ENCODE data around the gene MEF2D. TPM values are rescaled to one million over a fixed set of nuclear protein-coding genes. Genes with fewer than 3 reads are reported as not detected.

The MEF2D gene
- total RNA-seq, 3 donors from 2014 or later: 56.8 to 103 (median 61.9) TPM

DNA sequence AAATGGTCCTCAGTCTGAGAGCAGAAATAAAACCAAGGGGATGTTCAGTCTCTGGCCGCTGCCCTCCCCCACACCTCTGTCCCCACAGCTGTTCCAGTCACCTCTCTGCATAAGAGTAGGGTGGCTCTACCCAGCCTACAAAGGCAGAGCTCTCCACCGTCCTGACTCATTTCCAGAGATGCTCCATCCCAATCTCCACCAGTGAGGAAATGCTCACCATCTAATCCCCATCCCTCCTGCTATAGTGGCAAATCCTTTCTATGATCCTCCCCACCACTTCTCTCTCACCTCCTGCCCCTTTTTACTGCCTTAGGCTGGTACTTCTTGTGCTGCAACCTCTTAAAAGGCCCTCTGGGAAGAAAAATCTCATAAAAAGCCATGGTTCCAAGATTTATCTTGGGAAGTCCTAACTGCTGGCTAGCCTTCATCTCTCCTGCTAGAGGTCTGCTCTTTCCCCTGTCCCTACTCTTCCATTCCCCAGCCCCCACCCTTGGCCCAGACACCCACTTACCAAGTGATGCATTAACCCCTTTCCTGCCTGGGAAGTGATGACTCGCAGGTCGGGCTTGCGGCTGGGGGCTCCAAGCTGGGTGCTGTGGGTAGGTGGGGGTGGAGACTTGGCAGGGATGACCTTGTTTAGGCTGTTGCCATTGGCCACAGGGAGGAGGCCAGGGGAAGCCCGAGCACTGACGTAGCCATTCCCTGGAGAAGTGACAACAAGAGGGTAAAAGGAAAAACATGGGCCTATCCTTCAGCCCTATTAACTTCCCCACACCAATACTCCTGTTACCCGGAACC is 23.9 kb downstream of the MEF2D start:
- ATAC-seq (no peak), DNase-seq (no peak)
- TF ChIP-seq, protein P1, sequence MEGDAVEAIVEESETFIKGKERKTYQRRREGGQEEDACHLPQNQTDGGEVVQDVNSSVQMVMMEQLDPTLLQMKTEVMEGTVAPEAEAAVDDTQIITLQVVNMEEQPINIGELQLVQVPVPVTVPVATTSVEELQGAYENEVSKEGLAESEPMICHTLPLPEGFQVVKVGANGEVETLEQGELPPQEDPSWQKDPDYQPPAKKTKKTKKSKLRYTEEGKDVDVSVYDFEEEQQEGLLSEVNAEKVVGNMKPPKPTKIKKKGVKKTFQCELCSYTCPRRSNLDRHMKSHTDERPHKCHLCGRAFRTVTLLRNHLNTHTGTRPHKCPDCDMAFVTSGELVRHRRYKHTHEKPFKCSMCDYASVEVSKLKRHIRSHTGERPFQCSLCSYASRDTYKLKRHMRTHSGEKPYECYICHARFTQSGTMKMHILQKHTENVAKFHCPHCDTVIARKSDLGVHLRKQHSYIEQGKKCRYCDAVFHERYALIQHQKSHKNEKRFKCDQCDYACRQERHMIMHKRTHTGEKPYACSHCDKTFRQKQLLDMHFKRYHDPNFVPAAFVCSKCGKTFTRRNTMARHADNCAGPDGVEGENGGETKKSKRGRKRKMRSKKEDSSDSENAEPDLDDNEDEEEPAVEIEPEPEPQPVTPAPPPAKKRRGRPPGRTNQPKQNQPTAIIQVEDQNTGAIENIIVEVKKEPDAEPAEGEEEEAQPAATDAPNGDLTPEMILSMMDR (IDR thresholded peaks at IDR 0.05): no peak
- Histone ChIP-seq H3K9me3 (no peaks in the 10 kb centered on the region), H3K4me1 (ENCODE audit: low read depth) (peaks cover 7% of the 10 kb centered on the region), H3K36me3 (ENCODE audit: low read depth) (peaks cover 23% of the 10 kb centered on the region), H3K4me3 (no peak overlapping the region)
- intact Hi-C loops (cut with DNase I, micrococcal nuclease): no loop called here

GRCh38 chr1:156475568-156476500 is 24.7 kb downstream of the MEF2D start:
- intact Hi-C loops (cut with DNase I, micrococcal nuclease): no loop called here
- H3K9me3 ChIP-seq: no peaks in the 10 kb centered on the region
- DNase-seq: peak; percentile 65 to 81 (median 73)
- H3K36me3 ChIP-seq (ENCODE audit: low read depth): peaks cover 22% of the 10 kb centered on the region
- H3K4me3 ChIP-seq: no peak overlapping the region
- peaks cover 11% of the 10 kb centered on the region for H3K4me1 ChIP-seq (ENCODE audit: low read depth)
- ATAC-seq: peak; percentile 13
- TF ChIP-seq, protein P1 (IDR thresholded peaks at IDR 0.05): no peak

GRCh38 chr1:156474966-156475365 is 25.6 kb downstream of the MEF2D start:
- Histone ChIP-seq H3K4me1 (ENCODE audit: low read depth) (peaks cover 18% of the 10 kb centered on the region), H3K36me3 (ENCODE audit: low read depth) (peaks cover 18% of the 10 kb centered on the region), H3K4me3 (no peak overlapping the region), H3K9me3 (no peaks in the 10 kb centered on the region)
- no peak for ATAC-seq
- intact Hi-C loops (cut with DNase I, micrococcal nuclease): no loop called here
- peak in 1 of 3 donors; percentile 23 for DNase-seq
- TF ChIP-seq, protein P1 (IDR thresholded peaks at IDR 0.05): no peak

GRCh38 chr1:156471496-156472490 is 28.8 kb downstream of the MEF2D start:
- Histone ChIP-seq H3K4me1 (ENCODE audit: low read depth) (peaks cover 24% of the 10 kb centered on the region), H3K9me3 (no peaks in the 10 kb centered on the region), H3K36me3 (ENCODE audit: low read depth) (peaks cover 22% of the 10 kb centered on the region), H3K4me3 (no peak overlapping the region)
- peak; percentile 84 to 94 (median 86) for DNase-seq
- intact Hi-C loops (cut with DNase I, micrococcal nuclease): no loop called here
- TF ChIP-seq, protein P1 (IDR thresholded peaks at IDR 0.05): no peak
- ATAC-seq: peak; percentile 89

- TF ChIP-seq, protein P1 (IDR thresholded peaks at IDR 0.05): no peak
- intact Hi-C loops (cut with DNase I, micrococcal nuclease): no loop called here
- ATAC-seq (peak; percentile 58), DNase-seq (no peak)
- Histone ChIP-seq H3K4me1 (ENCODE audit: low read depth) (peaks cover 29% of the 10 kb centered on the region), H3K4me3 (no peak overlapping the region), H3K9me3 (no peaks in the 10 kb centered on the region), H3K36me3 (ENCODE audit: low read depth) (peaks cover 18% of the 10 kb centered on the region)
Measured at GRCh38 chr1:156470473-156470872, 30.1 kb downstream of the MEF2D start.
